Heart left ventricle (tissue), 13 donors: Measurements from ENCODE around the gene DCN.

Experiments
- POLR2A ChIP-seq, 2 donors: fragments of 450-650 bp; IDR thresholded peaks; one replicate each; pipeline ENCODE4 v1.6.1; 2017; ENCODE audit warnings: antibody characterized with exemption in 2 of 2, mild to moderate bottlenecking in 2 of 2, moderate library complexity in 2 of 2
- TF ChIP-seq, protein P1 (sequence below), 12 donors: fragments of 200-600 bp; sonication (generic) in 4 of 12; IDR thresholded peaks; one replicate each; pipeline versions ENCODE4 v1.5.0 to v1.8.0; 2018 to 2022; ENCODE audit warnings: antibody characterized with exemption in 12 of 12, mild to moderate bottlenecking in 5 of 12
- donor health status: ischemic (EF 13 %, LVEDD 7.1; RV severe dilation, severe dysfunction).
- donor health status: DM: no; HTN: yes; CAD: no.
- donor health status: DM: no; HTN: no; CAD: no.
- donor health status: ischemic (EF 25% LVEDD 6.9; RV normal size, moderate dysfunction).
- donor health status: ischemic (EF 25% LVEDD 5.7; RV mildly dilated, moderate dysfunction).
- donor health status: ischemic (EF 35%, LVEDD 5.7; RV mildly dilated, moderate dysfunction).
- donor health status: nonischemic (EF 11% LVEDD 7.7; RV severe dilation, severe dysfunction).
- donor health status: DM: yes; HTN: yes; CAD: no.
- donor health status: PGD.
- donor health status: ischemic (EF 29% LVEDD 5.4; RV normal size, mild dysfunction).
- donor health status: nonischemic (EF 23%, LVEDD 6.1; RV moderate dilation, normal function).

DNA sequence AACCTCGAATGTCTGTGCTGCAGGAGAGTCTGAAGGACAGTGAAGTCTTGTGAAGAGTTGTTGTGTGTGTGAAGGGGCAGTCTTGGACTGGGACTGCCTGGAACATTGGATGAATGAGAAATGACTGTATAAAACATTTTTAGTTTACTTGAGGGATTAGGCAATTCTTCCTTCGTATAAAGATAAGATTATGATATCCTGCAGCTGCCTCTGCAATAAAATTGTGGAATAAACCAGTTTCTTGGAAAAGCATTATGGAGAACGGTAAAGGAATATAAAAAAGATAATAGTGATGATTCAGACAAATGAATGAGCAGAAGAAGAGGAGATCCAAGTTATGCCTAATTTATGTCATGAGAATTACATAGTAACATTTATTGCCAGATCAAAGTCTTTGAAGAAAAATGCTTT lies 40.4 kb downstream of the DCN start:
- no peak for TF ChIP-seq POLR2A (IDR thresholded peaks at IDR 0.05)
- TF ChIP-seq, protein P1, sequence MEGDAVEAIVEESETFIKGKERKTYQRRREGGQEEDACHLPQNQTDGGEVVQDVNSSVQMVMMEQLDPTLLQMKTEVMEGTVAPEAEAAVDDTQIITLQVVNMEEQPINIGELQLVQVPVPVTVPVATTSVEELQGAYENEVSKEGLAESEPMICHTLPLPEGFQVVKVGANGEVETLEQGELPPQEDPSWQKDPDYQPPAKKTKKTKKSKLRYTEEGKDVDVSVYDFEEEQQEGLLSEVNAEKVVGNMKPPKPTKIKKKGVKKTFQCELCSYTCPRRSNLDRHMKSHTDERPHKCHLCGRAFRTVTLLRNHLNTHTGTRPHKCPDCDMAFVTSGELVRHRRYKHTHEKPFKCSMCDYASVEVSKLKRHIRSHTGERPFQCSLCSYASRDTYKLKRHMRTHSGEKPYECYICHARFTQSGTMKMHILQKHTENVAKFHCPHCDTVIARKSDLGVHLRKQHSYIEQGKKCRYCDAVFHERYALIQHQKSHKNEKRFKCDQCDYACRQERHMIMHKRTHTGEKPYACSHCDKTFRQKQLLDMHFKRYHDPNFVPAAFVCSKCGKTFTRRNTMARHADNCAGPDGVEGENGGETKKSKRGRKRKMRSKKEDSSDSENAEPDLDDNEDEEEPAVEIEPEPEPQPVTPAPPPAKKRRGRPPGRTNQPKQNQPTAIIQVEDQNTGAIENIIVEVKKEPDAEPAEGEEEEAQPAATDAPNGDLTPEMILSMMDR (IDR thresholded peaks at IDR 0.05): no peak
